ENCODE measurements around the gene ZNF83. TPM values are rescaled to one million over a fixed set of nuclear protein-coding genes. Genes with fewer than 3 reads are reported as not detected.
"Not testable (repeated sequence)": the region's sequence is repeated elsewhere in the genome, so short reads cannot be mapped to it uniquely, and the experiment has no call there.

The ZNF83 gene
- polyA plus RNA-seq, 1 of the 3 experiments (the other 2 are of a cell fraction), result 30.1 TPM

DNA sequence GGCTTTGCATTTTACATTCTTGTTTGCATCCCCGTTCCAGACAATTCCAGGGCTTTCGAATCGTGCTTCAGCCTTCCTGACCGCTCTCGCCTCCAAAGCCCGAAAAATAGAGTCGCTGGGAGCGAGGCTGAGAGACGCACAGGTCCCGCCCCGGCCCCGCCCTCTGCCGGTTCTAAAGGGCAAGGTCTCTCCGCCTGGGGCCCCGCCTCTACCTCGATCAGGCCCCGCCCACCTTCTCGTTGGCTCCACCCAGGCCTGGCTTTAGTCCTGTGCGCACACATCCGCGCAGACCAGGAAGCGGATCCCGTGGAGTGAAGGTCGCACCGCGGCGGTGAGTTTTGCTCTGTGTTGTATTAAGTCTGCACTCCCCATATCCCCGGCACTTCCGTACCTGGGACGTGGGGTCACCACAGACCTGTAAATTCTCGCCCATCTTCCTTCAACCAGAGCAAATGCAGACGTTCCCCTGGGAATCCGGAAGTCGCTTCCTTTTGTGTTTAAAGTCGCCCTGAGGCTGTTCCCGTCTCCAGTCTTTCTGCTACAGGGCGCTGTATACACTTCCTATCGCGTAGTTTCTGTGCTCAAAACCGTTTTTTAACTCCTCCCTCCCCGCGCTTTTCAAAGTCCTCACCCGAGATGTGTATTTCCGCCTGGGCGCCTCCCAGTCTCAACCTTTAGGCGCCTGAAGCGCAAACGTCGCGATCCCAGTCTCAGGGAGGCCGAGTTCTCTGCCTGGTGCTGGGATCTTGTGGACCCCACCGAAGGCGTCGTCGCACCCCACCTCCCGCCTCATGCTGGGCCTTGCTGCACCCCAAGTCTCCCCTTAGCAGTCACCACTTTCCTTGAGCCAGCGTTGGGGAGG lies 67.9 kb downstream of the ZNF83 start, which contains the start of gene ZNF701 (continued):
- TF ChIP-seq, protein P1, sequence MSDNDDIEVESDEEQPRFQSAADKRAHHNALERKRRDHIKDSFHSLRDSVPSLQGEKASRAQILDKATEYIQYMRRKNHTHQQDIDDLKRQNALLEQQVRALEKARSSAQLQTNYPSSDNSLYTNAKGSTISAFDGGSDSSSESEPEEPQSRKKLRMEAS (IDR thresholded peaks at IDR 0.05; ENCODE audit: low read depth), result peak; percentile 45; the same call in 1 of the 2 replicates
- TF ChIP-seq TAF1 (IDR thresholded peaks at IDR 0.05; ENCODE audit: borderline replicate concordance, low read depth, low read length) (peak; percentile 74; the same call in 1 of the 2 replicates), JUND (IDR thresholded peaks at IDR 0.05) (no peak), POLR2AphosphoS5 (IDR thresholded peaks at IDR 0.05; ENCODE audit: low read depth, low read length) (peak; percentile 98), RCOR1 (IDR thresholded peaks at IDR 0.05; ENCODE audit: low read length) (no peak)
- TF ChIP-seq, protein P2, sequence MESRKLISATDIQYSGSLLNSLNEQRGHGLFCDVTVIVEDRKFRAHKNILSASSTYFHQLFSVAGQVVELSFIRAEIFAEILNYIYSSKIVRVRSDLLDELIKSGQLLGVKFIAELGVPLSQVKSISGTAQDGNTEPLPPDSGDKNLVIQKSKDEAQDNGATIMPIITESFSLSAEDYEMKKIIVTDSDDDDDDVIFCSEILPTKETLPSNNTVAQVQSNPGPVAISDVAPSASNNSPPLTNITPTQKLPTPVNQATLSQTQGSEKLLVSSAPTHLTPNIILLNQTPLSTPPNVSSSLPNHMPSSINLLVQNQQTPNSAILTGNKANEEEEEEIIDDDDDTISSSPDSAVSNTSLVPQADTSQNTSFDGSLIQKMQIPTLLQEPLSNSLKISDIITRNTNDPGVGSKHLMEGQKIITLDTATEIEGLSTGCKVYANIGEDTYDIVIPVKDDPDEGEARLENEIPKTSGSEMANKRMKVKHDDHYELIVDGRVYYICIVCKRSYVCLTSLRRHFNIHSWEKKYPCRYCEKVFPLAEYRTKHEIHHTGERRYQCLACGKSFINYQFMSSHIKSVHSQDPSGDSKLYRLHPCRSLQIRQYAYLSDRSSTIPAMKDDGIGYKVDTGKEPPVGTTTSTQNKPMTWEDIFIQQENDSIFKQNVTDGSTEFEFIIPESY (IDR thresholded peaks at IDR 0.05; ENCODE audit: borderline replicate concordance, low read depth), result peak; percentile 89
- TF ChIP-seq, protein P3, sequence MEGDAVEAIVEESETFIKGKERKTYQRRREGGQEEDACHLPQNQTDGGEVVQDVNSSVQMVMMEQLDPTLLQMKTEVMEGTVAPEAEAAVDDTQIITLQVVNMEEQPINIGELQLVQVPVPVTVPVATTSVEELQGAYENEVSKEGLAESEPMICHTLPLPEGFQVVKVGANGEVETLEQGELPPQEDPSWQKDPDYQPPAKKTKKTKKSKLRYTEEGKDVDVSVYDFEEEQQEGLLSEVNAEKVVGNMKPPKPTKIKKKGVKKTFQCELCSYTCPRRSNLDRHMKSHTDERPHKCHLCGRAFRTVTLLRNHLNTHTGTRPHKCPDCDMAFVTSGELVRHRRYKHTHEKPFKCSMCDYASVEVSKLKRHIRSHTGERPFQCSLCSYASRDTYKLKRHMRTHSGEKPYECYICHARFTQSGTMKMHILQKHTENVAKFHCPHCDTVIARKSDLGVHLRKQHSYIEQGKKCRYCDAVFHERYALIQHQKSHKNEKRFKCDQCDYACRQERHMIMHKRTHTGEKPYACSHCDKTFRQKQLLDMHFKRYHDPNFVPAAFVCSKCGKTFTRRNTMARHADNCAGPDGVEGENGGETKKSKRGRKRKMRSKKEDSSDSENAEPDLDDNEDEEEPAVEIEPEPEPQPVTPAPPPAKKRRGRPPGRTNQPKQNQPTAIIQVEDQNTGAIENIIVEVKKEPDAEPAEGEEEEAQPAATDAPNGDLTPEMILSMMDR (IDR thresholded peaks at IDR 0.05), result peak; percentile 22

DNA sequence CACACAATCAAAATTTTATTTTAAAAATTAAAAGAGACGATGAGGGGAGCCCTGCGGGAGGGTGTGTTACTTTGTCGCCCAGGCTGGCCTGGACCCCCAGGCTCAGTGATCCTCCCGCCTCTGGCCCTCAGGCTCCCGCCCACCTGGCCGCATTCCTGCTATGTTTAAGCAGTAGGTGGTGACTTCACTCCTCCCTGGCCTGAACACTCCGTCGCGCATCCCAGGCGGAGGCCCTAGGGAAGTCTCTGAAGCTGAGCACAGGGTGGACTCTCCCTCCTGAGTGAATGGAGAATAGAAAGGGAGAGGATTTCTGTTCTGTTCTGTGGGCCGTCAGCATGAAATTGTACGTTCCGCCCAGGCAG lies 68.5 kb downstream of the ZNF83 start:
- peak; percentile 62 for DNase-seq
- peak overlapping the region; percentile 30; the same call in 1 of the 2 replicates for H3K9ac ChIP-seq
- H3K9me2 ChIP-seq; H3K27me3 ChIP-seq (ENCODE audit: insufficient read depth); H4K20me1 ChIP-seq (ENCODE audit: insufficient read depth); POLR2A ChIA-PET; H3K9me3 ChIP-seq; H3F3A ChIP-seq (replicated peaks; ENCODE audit: insufficient read depth); H3K4me1 ChIP-seq (ENCODE audit: control insufficient read depth in 1 of 2, insufficient read depth in 2 of 2, low read depth in 1 of 2, low read length in 1 of 2); CTCF ChIA-PET: not testable (repeated sequence)
- WGBS (ENCODE audit: low lambda C conversion rate), result 32% methylated on average over 13 of the region's 13 CpGs
- peak overlapping the region; percentile 87 for H3K4me2 ChIP-seq
- H3K79me2 ChIP-seq (ENCODE audit: insufficient read depth), result peaks cover 24% of the 10 kb centered on the region
- peaks cover 3 to 28% of the 10 kb centered on the region in 2 experiments for H3K36me3 ChIP-seq (replicated peaks in 1 of 2; ENCODE audit: control insufficient read depth in 1 of 2, insufficient read depth in 2 of 2, low read length in 1 of 2)
- peak overlapping the region; percentile 38 to 68 for H3K27ac ChIP-seq (ENCODE audit: low read depth in 2 of 2, low read length in 1 of 2)
- peak overlapping the region; percentile 75 to 86 for H3K4me3 ChIP-seq (ENCODE audit: low read depth in 2 of 2, low read length in 1 of 2)
- H2AFZ ChIP-seq (ENCODE audit: low read depth), result peak overlapping the region; percentile 89; the same call in 1 of the 2 replicates

DNA sequence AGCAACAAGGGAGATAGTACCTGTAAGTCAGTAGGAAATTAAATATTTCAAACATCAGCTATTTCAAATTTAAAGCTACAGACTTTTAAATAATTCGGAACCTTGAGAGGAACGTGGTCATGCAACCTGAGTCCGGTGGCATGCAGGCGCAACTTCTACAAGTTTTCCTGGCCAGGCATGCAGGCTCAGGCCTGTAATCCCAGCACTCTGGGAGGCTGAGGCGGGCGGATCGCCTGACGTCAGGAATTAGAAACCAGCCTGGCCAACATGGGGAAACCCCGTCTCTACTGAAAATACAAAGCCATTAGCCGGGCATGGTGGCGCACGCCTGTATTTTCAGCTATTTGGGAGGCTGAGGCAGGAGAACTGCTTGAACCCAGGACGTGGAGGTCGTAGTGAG lies 70.2 kb downstream of the ZNF83 start:
- Histone ChIP-seq H3K79me2 (ENCODE audit: insufficient read depth) (peaks cover 24% of the 10 kb centered on the region), H3K9me2 (no peaks in the 10 kb centered on the region), H3K27ac (ENCODE audit: low read depth in 2 of 2, low read length in 1 of 2) (no peak overlapping the region), H3K4me3 (ENCODE audit: low read depth in 2 of 2, low read length in 1 of 2) (no peak overlapping the region), H3F3A (replicated peaks; ENCODE audit: insufficient read depth) (peaks cover 10% of the 10 kb centered on the region), H3K4me2 (no peak overlapping the region), H4K20me1 (ENCODE audit: insufficient read depth) (no peaks in the 10 kb centered on the region), H3K9me3 (no peaks in the 10 kb centered on the region), H3K27me3 (ENCODE audit: insufficient read depth) (no peaks in the 10 kb centered on the region), H3K36me3 (replicated peaks in 1 of 2; ENCODE audit: control insufficient read depth in 1 of 2, insufficient read depth in 2 of 2, low read length in 1 of 2) (peaks cover 0 to 23% of the 10 kb centered on the region in 2 experiments), H2AFZ (ENCODE audit: low read depth) (no peak overlapping the region), H3K4me1 (ENCODE audit: control insufficient read depth in 1 of 2, insufficient read depth in 2 of 2, low read depth in 1 of 2, low read length in 1 of 2) (peaks cover 0 to 3% of the 10 kb centered on the region in 2 experiments; a peak in 1 of 4 replicates), H3K9ac (no peak overlapping the region)
- no peak for DNase-seq
- 96% methylated on average over 14 of the region's 14 CpGs for WGBS (ENCODE audit: low lambda C conversion rate)
- ChIA-PET CTCF (no interaction called here), POLR2A (no interaction called here)
- TF ChIP-seq NFIC (IDR thresholded peaks at IDR 0.05; ENCODE audit: borderline replicate concordance) (no peak), RCOR1 (IDR thresholded peaks at IDR 0.05; ENCODE audit: low read length) (no peak), RAD21 (IDR thresholded peaks at IDR 0.05; ENCODE audit: low read length) (no peak), JUND (IDR thresholded peaks at IDR 0.05) (no peak), MEF2A (IDR thresholded peaks at IDR 0.05; ENCODE audit: borderline replicate concordance, low read depth) (no peak), RFX5 (IDR thresholded peaks at IDR 0.05; ENCODE audit: low read length) (no peak)
- TF ChIP-seq, protein P3 (IDR thresholded peaks at IDR 0.05), result no peak
- TF ChIP-seq, protein P1 (IDR thresholded peaks at IDR 0.05; ENCODE audit: low read depth), result no peak
- TF ChIP-seq, protein P4, sequence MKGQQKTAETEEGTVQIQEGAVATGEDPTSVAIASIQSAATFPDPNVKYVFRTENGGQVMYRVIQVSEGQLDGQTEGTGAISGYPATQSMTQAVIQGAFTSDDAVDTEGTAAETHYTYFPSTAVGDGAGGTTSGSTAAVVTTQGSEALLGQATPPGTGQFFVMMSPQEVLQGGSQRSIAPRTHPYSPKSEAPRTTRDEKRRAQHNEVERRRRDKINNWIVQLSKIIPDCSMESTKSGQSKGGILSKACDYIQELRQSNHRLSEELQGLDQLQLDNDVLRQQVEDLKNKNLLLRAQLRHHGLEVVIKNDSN (IDR thresholded peaks at IDR 0.05; ENCODE audit: borderline replicate concordance, low read depth), result no peak
- TF ChIP-seq, protein P2 (IDR thresholded peaks at IDR 0.05; ENCODE audit: borderline replicate concordance, low read depth), result no peak

Data from SK-N-SH (cell line).